ENCODE results near the gene LAGE3. TPM values are rescaled to one million over a fixed set of nuclear protein-coding genes. Genes with fewer than 3 reads are reported as not detected.

LAGE3 gene
- total RNA-seq, 2 donors from 2014 or later: 20.2 to 27.4 TPM

DNA sequence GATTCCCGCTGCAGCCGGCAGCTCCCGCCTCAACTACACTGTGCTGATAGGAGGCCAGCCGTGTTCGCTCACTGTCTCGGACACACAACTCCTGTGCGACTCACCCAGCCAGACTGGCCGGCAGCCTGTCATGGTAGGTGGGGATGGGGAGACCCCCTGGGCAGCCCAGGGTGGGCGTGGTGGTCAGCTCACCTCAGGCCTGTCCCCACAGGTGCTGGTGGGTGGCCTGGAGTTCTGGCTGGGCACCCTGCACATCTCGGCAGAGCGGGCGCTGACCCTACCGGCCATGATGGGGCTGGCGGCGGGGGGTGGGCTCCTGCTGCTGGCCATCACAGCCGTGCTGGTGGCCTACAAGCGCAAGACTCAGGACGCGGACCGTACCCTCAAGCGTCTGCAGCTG, 11.5 kb downstream of the LAGE3 start:
- DNase-seq: no peak
- ATAC-seq: no peak
- intact Hi-C loops (cut with DNase I): no loop called here
- WGBS, 2 donors: 96 to 97% methylated on average over 6 to 9 of the region's 21 CpGs
- Histone ChIP-seq H3K9me3 (no peaks in the 10 kb centered on the region), H3K27ac (no peak overlapping the region), H3K4me3 (no peak overlapping the region), H3K36me3 (replicated peaks in 1 of 2; ENCODE audit: insufficient read depth in 1 of 2, low read depth in 2 of 2) (peaks cover 0 to 2% of the 10 kb centered on the region in 2 donors), H3K4me1 (no peaks in the 10 kb centered on the region), H3K27me3 (no peaks in the 10 kb centered on the region)
- TF ChIP-seq, protein P1, sequence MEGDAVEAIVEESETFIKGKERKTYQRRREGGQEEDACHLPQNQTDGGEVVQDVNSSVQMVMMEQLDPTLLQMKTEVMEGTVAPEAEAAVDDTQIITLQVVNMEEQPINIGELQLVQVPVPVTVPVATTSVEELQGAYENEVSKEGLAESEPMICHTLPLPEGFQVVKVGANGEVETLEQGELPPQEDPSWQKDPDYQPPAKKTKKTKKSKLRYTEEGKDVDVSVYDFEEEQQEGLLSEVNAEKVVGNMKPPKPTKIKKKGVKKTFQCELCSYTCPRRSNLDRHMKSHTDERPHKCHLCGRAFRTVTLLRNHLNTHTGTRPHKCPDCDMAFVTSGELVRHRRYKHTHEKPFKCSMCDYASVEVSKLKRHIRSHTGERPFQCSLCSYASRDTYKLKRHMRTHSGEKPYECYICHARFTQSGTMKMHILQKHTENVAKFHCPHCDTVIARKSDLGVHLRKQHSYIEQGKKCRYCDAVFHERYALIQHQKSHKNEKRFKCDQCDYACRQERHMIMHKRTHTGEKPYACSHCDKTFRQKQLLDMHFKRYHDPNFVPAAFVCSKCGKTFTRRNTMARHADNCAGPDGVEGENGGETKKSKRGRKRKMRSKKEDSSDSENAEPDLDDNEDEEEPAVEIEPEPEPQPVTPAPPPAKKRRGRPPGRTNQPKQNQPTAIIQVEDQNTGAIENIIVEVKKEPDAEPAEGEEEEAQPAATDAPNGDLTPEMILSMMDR (IDR thresholded peaks at IDR 0.05): no peak
- TF ChIP-seq POLR2A (IDR thresholded peaks at IDR 0.05): no peak

DNA sequence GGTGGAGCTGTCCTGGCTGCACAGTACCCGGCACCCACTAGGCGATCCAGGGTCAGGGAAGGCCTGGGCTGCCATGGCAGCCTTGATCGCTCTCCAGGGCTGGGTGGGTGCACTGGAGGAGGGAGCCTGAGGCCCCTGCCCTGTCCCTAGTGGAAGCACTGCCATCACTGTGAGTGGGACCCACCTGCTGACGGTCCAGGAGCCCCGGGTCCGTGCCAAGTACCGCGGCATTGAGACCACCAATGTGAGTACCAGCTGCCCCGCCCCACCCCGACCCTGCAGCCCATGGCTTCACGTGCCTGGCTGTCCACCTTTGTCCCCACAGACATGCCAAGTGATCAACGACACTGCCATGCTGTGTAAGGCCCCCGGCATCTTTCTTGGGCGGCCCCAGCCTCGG, 12.2 kb downstream of the LAGE3 start:
- ATAC-seq (no peak), DNase-seq (no peak)
- TF ChIP-seq POLR2A (IDR thresholded peaks at IDR 0.05): no peak
- TF ChIP-seq, protein P1 (IDR thresholded peaks at IDR 0.05): no peak
- no peaks in the 10 kb centered on the region for H3K9me3 ChIP-seq
- intact Hi-C loops (cut with DNase I): no loop called here
- H3K27me3 ChIP-seq: no peaks in the 10 kb centered on the region
- H3K27ac ChIP-seq: no peak overlapping the region
- no peaks in the 10 kb centered on the region for H3K4me1 ChIP-seq
- 96% methylated on average over 7 of the region's 15 CpGs; no CpG with 5 or more reads in 1 of the 2 donors for WGBS, 2 donors
- no peak overlapping the region for H3K4me3 ChIP-seq
- peaks cover 0 to 2% of the 10 kb centered on the region in 2 donors for H3K36me3 ChIP-seq (replicated peaks in 1 of 2; ENCODE audit: insufficient read depth in 1 of 2, low read depth in 2 of 2)

DNA sequence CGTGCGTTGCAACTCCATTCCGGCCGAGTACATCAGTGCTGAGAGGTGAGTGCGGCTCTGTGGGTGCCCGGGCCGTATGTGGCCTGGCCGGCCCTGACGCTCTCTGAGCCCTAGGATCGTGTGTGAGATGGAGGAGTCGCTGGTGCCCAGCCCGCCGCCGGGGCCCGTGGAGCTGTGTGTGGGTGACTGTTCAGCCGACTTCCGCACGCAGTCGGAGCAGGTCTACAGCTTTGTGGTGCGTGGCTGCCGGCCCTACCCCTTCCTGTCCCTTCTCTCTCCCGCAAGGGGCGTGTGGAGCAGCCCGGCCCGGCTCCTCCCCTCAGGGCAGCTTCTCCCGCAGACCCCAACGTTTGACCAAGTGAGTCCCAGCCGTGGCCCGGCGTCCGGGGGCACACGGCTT, 13.0 kb downstream of the LAGE3 start:
- Histone ChIP-seq H3K4me1 (no peaks in the 10 kb centered on the region), H3K27ac (no peak overlapping the region), H3K36me3 (replicated peaks in 1 of 2; ENCODE audit: insufficient read depth in 1 of 2, low read depth in 2 of 2) (peaks cover 0 to 2% of the 10 kb centered on the region in 2 donors), H3K9me3 (no peaks in the 10 kb centered on the region), H3K4me3 (no peak overlapping the region), H3K27me3 (no peaks in the 10 kb centered on the region)
- WGBS, 2 donors: 97% methylated on average over 27 of the region's 32 CpGs; no CpG with 5 or more reads in 1 of the 2 donors
- no peak for TF ChIP-seq POLR2A (IDR thresholded peaks at IDR 0.05)
- TF ChIP-seq, protein P1 (IDR thresholded peaks at IDR 0.05): no peak
- intact Hi-C loops (cut with DNase I): no loop called here
- ATAC-seq (no peak), DNase-seq (no peak)

DNA sequence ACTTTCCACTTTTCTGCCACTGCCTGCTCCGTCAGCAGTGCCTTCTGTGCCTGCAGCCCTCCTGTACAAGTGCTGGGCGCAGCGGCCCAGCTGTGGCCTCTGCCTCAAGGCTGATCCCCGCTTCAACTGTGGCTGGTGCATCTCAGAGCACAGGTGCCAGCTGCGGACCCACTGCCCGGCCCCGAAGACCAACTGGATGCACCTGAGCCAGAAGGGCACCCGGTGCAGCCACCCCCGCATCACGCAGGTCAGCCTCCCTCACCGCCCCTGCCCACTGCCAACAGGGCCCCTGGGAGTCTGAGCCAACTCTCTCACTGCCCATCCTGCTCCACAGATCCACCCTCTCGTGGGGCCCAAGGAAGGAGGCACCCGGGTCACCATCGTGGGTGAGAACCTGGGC, 13.5 kb downstream of the LAGE3 start:
- WGBS, 2 donors: 90% methylated on average over 8 of the region's 14 CpGs; no CpG with 5 or more reads in 1 of the 2 donors
- peaks cover 0 to 2% of the 10 kb centered on the region in 2 donors for H3K36me3 ChIP-seq (replicated peaks in 1 of 2; ENCODE audit: insufficient read depth in 1 of 2, low read depth in 2 of 2)

More for the DNA sequence above, 13.5 kb downstream of the LAGE3 start:
- DNase-seq: no peak
- ATAC-seq: no peak
- TF ChIP-seq POLR2A (IDR thresholded peaks at IDR 0.05): no peak
- TF ChIP-seq, protein P1 (IDR thresholded peaks at IDR 0.05): no peak
- intact Hi-C loops (cut with DNase I): no loop called here
- Histone ChIP-seq H3K4me3 (no peak overlapping the region), H3K4me1 (no peaks in the 10 kb centered on the region), H3K9me3 (no peaks in the 10 kb centered on the region), H3K27ac (no peak overlapping the region), H3K27me3 (no peaks in the 10 kb centered on the region)

Data from body of pancreas (tissue), 4 donors.